NB4 (cell line): ENCODE data around the gene HOXC6.

Source experiments
- POLR2A ChIP-seq: IDR thresholded peaks from 2 replicates; pipeline ENCODE4 v1.6.1; 2011; ENCODE audit warnings: mild to moderate bottlenecking; ENCODE audit not compliant: insufficient read length; ENCODE audit errors: extremely low read depth
- TF ChIP-seq, protein P1 (sequence below): IDR thresholded peaks from one replicate; pipeline ENCODE4 v1.5.1; 2012; ENCODE audit warnings: low read depth, low read length

DNA sequence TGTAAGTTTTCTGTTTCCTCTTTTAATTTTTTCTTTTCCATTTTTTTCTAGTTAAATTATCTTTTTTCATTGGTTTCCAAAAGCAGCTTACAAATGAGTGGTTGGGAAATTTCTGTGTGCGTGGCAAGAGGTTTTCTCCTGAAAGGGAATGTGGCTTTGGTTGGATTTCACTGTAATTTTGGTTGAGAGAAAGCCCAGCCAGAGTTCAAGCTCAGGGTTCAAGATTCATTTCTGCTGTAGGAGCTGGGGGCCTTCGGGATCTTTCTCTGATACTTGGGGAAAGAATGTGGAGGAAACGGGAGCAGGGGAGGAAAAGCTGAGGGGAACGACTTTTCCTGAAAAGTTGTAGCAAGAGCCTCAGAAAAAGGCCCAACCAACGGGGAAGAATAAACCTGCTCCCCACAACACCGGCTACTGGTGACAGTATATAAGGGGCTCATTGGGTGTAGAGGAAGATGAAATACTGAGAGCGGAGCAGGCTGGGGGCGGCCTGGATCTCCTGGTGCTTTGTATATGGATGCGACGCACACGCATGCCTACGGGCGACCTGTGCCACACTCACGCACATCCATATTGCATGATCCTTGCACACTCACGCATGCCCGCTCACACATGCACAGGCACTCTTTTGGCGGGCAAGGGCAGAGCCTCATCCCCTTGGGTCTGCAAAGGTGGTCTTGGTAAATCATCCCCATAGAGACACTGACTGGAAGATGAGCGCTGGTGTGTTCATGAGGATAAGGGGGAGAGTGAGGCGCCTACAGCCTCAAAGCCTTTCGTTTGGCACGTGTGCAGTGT lies 41.4 kb upstream of the HOXC6 start:
- TF ChIP-seq POLR2A, result no peak
- TF ChIP-seq, protein P1, sequence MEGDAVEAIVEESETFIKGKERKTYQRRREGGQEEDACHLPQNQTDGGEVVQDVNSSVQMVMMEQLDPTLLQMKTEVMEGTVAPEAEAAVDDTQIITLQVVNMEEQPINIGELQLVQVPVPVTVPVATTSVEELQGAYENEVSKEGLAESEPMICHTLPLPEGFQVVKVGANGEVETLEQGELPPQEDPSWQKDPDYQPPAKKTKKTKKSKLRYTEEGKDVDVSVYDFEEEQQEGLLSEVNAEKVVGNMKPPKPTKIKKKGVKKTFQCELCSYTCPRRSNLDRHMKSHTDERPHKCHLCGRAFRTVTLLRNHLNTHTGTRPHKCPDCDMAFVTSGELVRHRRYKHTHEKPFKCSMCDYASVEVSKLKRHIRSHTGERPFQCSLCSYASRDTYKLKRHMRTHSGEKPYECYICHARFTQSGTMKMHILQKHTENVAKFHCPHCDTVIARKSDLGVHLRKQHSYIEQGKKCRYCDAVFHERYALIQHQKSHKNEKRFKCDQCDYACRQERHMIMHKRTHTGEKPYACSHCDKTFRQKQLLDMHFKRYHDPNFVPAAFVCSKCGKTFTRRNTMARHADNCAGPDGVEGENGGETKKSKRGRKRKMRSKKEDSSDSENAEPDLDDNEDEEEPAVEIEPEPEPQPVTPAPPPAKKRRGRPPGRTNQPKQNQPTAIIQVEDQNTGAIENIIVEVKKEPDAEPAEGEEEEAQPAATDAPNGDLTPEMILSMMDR, result no peak
